Measurements from ENCODE around the gene INPP5D. TPM values are rescaled to one million over a fixed set of nuclear protein-coding genes. Genes with fewer than 3 reads are reported as not detected.

The INPP5D gene
- total RNA-seq, 1 donor from 2014 or later = 33.4 TPM

DNA sequence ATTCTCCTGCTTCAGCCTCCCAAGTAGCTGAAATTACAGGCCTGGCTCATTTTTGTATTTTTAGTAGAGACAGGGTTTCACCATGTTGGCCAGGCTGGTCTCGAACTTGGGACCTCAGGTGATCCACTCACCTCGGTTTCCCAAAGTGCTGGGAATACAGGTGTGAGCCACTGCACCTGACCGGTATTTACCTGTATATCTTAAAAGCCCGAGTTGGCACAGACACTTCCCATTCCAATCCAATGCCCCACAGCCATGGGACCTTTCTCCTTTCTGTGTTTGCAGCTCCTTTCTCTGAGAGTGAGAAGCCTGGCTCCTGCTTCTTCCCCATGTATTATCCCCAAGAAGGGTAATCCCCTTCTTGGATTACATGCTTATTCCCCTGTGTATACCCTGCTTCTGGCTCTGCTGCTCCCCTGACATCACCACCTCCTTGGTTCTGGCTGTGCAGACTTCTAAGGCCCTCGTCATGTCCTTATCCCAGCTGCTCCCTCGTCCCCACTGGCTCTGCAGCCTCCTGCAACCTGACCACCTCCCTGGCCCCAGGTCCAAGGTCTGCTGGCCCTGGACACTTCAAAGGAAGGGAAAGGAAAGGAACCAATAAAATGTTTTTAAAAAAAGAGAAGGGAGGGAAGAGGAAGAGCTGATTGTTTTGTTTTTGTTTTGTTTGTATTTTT is 52.8 kb downstream of the INPP5D start:
- Histone ChIP-seq H3K27me3 (no peaks in the 10 kb centered on the region), H3K36me3 (no peaks in the 10 kb centered on the region), H3K9me3 (no peaks in the 10 kb centered on the region), H3K4me3 (no peak overlapping the region), H3K4me1 (no peaks in the 10 kb centered on the region), H3K27ac (no peak overlapping the region)
- intact Hi-C loops (cut with DNase I) = no loop called here
- DNase-seq (ENCODE audit: extremely low spot score in 2 of 2) = no peak
- TF ChIP-seq CTCF (IDR thresholded peaks at IDR 0.05) (no peak), POLR2AphosphoS5 (IDR thresholded peaks at IDR 0.05; ENCODE audit: insufficient read depth in 1 of 2, low read depth in 1 of 2) (no peak), POLR2A (IDR thresholded peaks at IDR 0.05) (no peak)

DNA sequence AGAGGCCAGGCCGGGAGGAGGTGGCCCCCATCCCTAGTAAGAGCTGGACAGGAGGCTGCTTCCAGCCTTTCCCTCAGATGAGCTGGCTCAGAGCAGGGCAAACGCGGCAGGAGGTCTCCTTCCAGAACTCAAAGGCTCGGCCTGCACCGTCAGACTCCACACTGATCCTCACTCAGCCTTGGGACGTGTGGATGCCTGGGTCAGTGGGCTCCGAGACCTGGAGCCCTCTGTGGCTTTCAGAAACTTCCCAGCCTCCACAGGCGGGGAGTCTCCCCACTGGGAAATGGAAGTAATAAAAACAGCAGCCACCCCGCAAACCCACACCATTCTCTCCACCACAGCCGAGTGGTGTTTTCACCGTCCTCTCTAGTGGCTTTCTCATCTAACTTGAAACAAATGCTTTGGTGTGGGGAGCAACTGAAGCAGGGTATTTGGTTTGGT is 54.3 kb downstream of the INPP5D start:
- no peaks in the 10 kb centered on the region for H3K36me3 ChIP-seq
- intact Hi-C loops (cut with DNase I) = no loop called here
- no peaks in the 10 kb centered on the region for H3K9me3 ChIP-seq
- H3K27me3 ChIP-seq = no peaks in the 10 kb centered on the region
- DNase-seq (ENCODE audit: extremely low spot score in 2 of 2) = no peak
- H3K27ac ChIP-seq = no peak overlapping the region
- H3K4me1 ChIP-seq = no peaks in the 10 kb centered on the region
- no peak overlapping the region for H3K4me3 ChIP-seq
- no peak for TF ChIP-seq POLR2AphosphoS5 (IDR thresholded peaks at IDR 0.05; ENCODE audit: insufficient read depth in 1 of 2, low read depth in 1 of 2)
- TF ChIP-seq CTCF (IDR thresholded peaks at IDR 0.05) = no peak
- no peak for TF ChIP-seq POLR2A (IDR thresholded peaks at IDR 0.05)

- Histone ChIP-seq H3K36me3 (no peaks in the 10 kb centered on the region), H3K9me3 (no peaks in the 10 kb centered on the region), H3K4me1 (no peaks in the 10 kb centered on the region), H3K4me3 (no peak overlapping the region), H3K27ac (no peak overlapping the region), H3K27me3 (no peaks in the 10 kb centered on the region)
- intact Hi-C loops (cut with DNase I) = no loop called here
- DNase-seq (ENCODE audit: extremely low spot score in 2 of 2) = no peak
- TF ChIP-seq POLR2AphosphoS5 (IDR thresholded peaks at IDR 0.05; ENCODE audit: insufficient read depth in 1 of 2, low read depth in 1 of 2) (no peak), POLR2A (IDR thresholded peaks at IDR 0.05) (no peak)
Observed at GRCh38 chr2:233115121-233115520, 55.0 kb downstream of the INPP5D start.

DNA sequence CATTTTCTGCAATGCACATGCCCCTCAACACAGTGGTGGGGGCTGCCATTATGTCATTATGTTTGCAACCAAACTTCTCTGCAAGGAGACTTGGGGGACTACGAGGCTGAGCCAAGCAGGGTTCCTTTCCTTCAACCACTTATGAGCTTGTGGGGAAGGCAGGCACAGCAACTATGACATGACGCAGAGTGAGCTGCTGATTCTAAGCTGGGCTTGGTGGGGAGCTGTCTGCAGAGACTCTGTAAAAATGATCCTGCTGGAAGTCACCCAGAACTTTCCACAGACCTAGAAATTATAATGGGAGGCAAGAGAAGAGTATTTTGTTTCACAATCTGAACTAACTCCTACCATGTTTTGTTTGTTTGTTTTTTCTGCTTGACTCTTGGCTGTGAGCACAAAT is 55.6 kb downstream of the INPP5D start:
- intact Hi-C loops (cut with DNase I) = no loop called here
- Histone ChIP-seq H3K36me3 (no peaks in the 10 kb centered on the region), H3K4me3 (no peak overlapping the region), H3K27me3 (no peaks in the 10 kb centered on the region), H3K4me1 (no peaks in the 10 kb centered on the region), H3K27ac (no peak overlapping the region), H3K9me3 (no peaks in the 10 kb centered on the region)
- TF ChIP-seq POLR2AphosphoS5 (IDR thresholded peaks at IDR 0.05; ENCODE audit: insufficient read depth in 1 of 2, low read depth in 1 of 2) (no peak), POLR2A (IDR thresholded peaks at IDR 0.05) (no peak), CTCF (IDR thresholded peaks at IDR 0.05) (no peak)
- DNase-seq (ENCODE audit: extremely low spot score in 2 of 2) = no peak

DNA sequence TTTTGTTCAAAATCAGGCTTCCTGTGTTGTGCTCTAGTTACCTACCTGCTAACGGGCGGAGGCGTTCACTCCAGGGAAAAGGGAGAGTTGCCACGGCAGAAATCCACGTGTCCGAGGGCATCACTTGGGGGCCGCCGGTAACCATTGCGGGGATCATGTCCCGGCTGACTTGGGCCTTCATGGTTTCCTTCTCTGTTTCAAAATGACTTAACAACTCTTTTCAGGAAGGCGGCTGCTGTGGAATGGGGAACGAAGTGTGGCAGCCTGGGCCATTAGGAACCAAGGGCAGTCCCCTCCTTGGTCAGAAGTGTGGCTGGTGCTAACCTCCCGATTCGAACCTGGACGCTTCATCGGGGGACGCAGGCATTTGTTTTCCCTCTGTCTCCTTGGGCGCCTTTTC is 56.8 kb downstream of the INPP5D start:
- intact Hi-C loops (cut with DNase I) = no loop called here
- Histone ChIP-seq H3K27me3 (no peaks in the 10 kb centered on the region), H3K36me3 (no peaks in the 10 kb centered on the region), H3K27ac (no peak overlapping the region), H3K9me3 (no peaks in the 10 kb centered on the region), H3K4me3 (no peak overlapping the region), H3K4me1 (no peaks in the 10 kb centered on the region)
- TF ChIP-seq POLR2AphosphoS5 (IDR thresholded peaks at IDR 0.05; ENCODE audit: insufficient read depth in 1 of 2, low read depth in 1 of 2) (no peak), CTCF (IDR thresholded peaks at IDR 0.05) (no peak), POLR2A (IDR thresholded peaks at IDR 0.05) (no peak)
- no peak for DNase-seq (ENCODE audit: extremely low spot score in 2 of 2)
